Stimulated activated CD8-positive, alpha-beta memory T cell treated with anti-CD3 and anti-CD28 coated beads, Interleukin-7, amount 100 ng/mL, for 48 hours (primary cell): ENCODE data around the gene VASN.
"Not testable (repeated sequence)": the region's sequence is repeated elsewhere in the genome, so short reads cannot be mapped to it uniquely, and the experiment has no call there.

Experiments
- DNase-seq, 2 donors: peaks; one replicate each; pipeline ENCODE4 v3.0.0-alpha.2; 2020; ENCODE audit warnings: low read depth in 1 of 2; ENCODE audit errors: extremely low read depth in 1 of 2

The VASN gene

DNA sequence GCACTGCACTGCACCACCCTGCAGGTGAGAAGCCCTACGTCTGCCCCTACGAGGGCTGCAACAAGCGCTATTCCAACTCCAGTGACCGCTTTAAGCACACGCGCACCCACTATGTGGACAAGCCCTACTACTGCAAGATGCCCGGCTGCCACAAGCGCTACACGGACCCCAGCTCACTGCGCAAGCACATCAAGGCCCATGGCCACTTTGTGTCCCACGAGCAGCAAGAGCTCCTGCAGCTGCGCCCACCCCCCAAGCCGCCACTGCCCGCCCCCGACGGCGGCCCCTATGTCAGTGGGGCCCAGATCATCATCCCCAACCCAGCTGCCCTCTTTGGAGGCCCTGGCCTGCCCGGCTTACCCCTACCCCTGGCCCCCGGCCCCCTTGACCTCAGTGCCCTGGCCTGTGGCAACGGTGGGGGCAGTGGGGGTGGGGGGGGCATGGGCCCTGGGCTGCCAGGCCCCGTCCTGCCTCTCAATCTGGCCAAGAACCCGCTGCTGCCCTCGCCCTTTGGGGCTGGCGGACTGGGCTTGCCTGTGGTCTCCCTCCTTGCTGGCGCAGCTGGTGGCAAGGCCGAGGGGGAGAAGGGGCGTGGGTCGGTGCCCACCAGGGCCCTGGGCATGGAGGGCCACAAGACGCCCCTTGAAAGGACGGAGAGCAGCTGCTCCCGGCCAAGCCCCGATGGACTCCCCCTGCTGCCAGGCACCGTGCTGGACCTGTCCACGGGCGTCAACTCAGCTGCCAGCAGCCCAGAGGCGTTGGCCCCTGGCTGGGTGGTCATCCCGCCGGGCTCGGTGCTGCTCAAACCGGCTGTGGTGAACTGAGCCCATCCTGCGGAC, 34.7 kb upstream of the VASN start:
- no peak for DNase-seq

DNA sequence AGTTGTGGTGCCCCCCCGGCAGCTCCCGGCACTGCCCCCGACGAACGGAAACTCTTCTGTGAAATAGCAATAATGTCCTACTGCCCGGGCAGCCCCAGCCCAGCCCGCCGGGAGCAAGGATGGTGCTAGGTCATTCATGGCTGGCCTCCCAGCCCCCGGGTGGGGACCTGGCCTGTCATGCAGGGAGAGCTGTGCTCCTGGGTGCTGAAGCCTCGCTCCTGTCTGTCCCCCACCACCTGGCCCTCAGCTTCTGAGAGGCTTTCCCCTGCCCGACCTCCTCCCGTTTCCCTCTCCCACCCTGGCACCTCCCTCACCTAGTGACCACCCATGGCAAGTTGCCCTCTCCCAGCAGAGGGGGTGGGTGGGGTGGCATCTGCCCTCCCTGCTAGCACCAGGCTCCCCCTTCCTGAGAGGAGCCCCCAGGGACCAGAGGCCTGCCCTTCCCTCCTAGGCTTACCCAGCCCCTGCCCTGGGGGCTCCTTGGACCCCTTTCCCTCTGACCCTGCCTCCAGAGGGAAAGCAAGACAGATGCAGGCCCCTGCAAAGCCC, 34.0 kb upstream of the VASN start:
- DNase-seq: no peak

GRCh38 chr16:4338125-4338582, 33.5 kb upstream of the VASN start:
- no peak for DNase-seq

DNA sequence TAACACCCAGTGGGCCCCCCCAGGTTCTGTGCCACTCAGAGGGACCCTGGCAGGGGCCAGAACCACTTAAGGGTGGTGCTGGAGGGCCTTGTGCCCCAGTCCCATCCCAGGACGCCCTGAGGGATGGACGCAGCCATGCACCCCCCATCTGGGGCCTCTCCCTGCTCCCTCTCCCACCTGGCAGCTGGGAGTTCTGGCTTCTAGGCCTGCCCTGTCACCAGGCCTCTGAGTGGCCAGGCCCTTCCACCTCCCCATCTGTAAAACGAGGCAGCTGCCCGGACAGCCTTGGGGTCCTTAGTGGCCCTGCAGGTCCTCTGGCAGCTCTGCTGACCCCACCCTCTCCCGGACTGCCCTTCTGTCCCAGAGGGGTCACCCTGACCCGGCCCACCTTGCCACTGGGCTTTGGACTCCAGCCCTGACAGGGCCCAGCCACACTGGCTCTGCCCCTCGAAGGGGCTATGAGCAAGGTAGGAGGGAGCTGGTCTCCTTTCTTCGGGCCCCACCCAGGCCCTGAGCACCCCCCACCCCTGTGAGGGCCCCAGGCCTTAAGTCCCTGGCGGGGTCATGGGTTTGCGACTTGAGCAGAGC, 32.8 kb upstream of the VASN start:
- no peak for DNase-seq

GRCh38 chr16:4339455-4339854, 32.2 kb upstream of the VASN start:
- no peak for DNase-seq

- DNase-seq: no peak
Observed at GRCh38 chr16:4339909-4340308, 31.7 kb upstream of the VASN start.

GRCh38 chr16:4340443-4340842, 31.2 kb upstream of the VASN start:
- no peak for DNase-seq

DNA sequence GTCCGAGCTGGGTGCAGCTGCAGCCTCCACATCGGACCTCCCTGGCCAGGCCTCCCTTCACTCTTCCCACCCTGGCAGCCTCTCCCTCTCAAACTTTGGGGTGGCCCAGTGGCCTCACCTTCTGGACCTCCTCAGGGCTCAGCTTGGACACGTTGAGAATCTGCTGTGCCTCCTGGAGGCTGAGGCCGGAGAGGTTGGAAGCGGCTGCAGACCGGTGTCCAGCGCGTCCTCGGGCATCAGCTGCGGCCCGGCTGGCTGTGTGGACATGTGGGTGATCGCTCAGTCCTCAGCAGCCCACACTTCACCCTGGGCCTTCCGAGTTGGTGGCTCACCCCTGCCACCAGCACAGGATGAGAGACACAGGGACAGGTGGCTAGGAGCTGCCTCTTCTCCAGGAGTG, 30.4 kb upstream of the VASN start:
- DNase-seq: no peak

DNA sequence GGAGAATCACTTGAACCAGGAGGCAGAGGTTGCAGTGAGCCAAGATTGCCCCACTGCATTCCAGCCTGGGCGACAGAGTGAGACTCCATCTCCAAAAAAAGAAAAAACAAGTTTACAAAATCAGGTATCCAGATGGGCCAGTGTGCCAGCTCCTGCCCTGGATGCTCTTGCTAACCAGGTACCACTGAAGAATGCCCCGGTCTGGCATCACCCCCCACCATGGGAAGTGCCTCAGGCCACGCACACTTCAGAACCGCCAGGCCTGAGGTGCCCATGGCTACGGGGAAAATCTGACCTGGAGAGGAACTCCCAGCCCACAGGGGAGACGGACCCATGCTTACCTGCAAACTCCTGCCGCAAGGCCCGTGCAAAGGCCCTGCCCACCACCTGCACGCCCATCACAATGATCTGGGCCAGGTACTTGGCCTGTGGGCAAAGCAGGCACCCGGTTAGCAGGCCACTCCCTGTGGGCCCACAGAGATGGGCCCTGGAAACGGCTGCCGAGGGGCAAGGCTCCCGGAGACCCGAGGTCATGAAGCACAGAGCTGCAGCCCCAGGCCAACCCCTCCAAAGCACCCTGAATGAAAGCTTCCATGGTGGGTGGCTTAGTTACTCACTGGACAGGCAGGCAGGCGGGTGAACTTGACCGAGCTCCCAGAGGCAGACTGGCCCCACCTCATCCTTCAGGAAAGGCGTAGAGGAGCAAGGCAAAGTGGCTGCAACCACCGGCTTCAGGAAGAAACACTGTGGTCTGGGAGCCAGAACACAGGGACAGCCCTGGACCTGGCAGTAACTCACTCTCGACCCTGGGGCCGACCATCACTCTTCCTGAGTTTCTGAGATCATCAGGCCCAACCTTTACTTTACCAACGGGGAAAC, 28.5 kb upstream of the VASN start:
- no peak for DNase-seq

GRCh38 chr16:4344300-4344982, 27.2 kb upstream of the VASN start:
- DNase-seq: not testable (repeated sequence)

DNA sequence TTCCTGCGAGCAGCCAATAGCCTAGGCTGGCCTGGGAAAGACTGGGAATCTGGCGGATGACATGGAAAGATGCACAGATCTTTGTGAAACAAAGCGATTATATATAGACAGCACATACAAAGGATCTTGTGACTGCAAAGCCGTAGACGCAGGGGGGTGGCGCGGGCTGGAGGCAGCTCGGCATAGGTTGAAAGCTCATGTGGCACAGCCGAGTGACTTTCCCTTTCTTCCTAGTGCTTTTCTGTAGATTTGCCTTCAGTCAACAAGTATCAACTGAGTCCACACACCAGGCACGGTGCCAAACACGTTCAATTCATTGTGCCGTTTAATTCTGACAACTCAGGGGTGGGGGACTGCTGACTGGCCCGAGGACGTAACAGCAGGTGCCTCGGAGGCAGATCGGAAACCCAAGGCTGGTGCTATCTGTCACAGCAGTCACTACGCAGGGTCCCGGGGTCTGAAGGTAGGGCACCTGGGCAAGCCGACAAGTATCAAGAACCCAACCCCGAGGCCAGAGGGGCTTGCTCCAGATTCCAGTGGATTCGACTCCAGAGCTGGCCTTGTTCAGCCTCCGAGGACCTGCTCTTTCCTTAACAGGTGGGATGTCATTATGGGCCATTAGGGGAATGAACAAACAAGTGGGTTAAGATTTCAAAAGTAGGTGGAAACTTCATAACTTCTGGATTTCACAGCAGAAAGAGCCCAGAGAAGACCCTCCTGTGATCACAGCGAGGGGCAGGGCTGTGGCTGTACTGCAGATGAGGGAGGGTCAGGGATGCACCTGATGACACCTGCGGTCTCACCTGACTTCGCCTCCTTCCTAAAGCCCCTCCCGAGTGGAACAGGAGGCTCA, 26.4 kb upstream of the VASN start:
- no peak for DNase-seq

- DNase-seq: no peak
Observed at GRCh38 chr16:4345836-4346781, 25.5 kb upstream of the VASN start.

DNA sequence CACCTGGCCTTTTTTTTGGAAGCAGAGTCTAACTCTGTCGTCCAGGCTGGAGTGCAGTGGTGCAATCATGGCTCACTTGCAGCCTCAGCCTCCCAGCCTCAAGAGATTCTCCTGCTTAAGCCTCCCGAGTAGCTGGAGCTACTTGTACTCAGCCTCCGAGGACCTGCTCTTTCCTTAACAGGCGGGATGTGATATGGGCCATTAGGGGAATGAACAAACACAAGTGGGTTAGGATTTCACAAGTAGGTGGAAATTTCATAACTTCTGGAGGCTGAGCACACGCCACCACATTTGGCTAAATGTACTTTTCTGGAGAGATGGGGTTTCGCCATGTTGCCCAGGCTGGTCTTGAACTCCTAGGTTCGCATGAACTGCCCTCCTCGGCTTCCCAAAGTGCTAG, 24.6 kb upstream of the VASN start:
- no peak for DNase-seq

DNA sequence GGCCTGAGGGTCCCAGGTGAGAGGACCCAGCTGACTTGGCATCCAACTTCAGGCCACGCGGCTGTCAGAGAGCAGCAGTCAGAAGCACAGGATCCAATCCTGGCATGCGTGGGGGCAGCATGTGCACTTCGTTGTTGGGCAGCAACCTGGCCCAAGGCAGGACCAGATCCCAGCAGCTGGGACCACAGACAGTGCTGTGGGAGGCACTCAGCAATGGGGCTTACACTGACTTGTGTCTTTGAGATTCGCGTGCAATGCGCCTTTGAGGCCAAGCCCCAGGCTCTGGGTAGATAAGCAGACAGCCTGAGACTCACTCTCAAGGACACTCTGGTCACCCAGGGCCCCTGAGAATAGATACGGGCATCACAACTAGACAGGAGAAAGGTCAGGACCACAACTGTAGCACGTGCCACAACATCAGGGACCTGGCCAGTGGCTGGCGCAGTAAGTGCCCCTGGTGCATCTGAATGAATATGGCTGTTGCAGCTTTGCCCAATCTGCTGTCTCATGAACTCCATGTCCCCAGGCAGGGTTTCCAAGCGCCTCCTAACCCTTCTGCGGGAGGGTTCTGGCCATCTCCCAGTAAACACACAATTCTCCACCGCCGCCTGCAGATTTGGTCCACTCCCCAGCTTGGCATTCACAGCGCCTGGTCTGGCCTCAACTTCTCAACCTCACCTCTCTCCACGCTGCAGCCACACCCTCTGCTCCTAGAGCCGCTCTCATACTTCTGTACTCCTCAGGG, 23.7 kb upstream of the VASN start:
- no peak for DNase-seq

DNA sequence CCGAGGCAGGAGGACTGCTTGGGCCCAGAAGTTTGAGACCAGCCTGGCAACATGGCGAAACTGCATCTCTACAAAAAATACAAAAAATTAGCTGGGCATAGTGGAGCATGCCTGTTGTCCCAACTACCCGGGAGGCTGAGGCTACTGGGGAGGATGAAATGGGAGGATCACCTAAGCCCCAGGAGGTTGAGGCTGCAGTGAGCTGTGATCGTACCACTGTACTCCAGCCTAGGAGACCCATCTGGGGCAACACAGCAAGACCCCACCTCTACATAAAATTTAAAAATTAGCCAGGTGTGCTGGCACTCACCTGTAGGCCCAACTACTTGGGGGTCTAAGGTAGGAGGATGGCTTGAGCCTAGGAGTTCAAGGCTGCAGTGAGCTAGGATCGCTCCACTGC, 22.3 kb upstream of the VASN start:
- no peak for DNase-seq

GRCh38 chr16:4350365-4350786, 21.3 kb upstream of the VASN start:
- DNase-seq: no peak

DNA sequence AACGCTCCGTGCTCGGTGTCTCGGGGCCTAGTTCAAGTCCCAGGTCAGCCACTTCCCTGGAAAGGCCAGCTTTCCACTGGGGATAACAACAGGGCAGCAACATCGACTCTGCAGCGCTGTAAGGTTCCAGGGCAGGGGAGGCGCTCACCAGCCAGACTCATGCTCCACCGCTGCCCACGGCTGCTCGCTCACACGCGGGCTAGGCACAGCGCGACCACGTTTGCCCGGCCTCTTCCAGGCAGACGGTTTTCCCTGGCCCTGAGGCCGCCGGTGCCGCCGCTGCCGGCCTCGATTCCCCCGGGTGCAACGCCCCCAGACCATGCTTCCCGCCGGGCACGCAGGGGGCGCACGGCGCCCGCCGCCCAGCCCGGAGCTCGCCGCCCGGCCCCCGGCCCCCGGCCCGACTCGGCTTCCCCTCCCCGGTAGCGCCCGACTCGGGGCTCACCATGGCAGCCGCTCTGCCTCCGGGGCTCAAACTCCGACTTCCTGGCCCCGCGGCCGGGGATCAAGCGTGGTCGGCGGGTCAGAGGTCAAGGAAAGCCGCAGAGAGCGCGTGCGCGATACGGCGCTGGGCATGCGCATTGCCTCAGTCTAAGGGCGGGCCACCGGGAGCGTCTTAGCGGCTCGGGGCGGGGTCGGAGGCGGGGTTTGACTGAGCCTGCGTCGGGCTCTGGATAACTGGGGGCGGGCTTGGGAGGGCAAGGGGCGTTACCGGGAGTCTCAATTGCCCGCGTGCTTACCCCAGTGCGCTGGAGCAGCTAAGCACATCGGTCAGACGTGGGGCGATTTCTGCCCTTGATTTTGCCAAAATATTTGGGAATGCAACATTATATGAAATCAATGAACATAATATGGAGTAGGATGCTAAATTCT, 20.6 kb upstream of the VASN start, which contains the start of gene PAM16:
TSS of gene PAM16 (minus strand) at position 535 of the 873 bp plus-strand sequence. CDS start at position 448, 87 bp downstream.
- peak; percentile 97 to 98 for DNase-seq
